ENCODE data around the gene HAO2.

Gene HAO2

GRCh38 chr1:119430486-119430885, 61.9 kb downstream of the HAO2 start:
- Histone ChIP-seq H3K4ac (ENCODE audit: low read length) (no peak overlapping the region), H3K36me3 (replicated peaks in 1 of 2; ENCODE audit: control insufficient read depth in 2 of 2, insufficient read depth in 2 of 2, low read length in 2 of 2) (no peaks in the 10 kb centered on the region), H3K79me1 (ENCODE audit: low read depth, low read length) (no peaks in the 10 kb centered on the region), H2BK15ac (ENCODE audit: low read length) (no peak overlapping the region), H2BK120ac (ENCODE audit: low read depth, low read length) (no peak overlapping the region), H3K4me1 (ENCODE audit: control insufficient read depth in 2 of 2, insufficient read depth in 1 of 2, low read depth in 1 of 2, low read length in 2 of 2) (no peaks in the 10 kb centered on the region), H3K27me3 (ENCODE audit: control insufficient read depth in 3 of 3, insufficient read depth in 3 of 3, low read depth in 1 of 3, low read length in 3 of 3) (peaks cover 0 to 16% (median 0%) of the 10 kb centered on the region in 3 experiments), H3K4me3 (ENCODE audit: low read length in 2 of 2) (no peak overlapping the region), H2AFZ (ENCODE audit: low read length) (no peak overlapping the region), H3K9ac (ENCODE audit: low read depth, low read length, poor library complexity) (no peak overlapping the region), H3K23ac (ENCODE audit: low read depth, low read length, poor library complexity) (no peak overlapping the region), H2BK12ac (ENCODE audit: low read length) (no peak overlapping the region), H4K8ac (ENCODE audit: low read depth, low read length) (no peak overlapping the region), H3K14ac (ENCODE audit: low read length) (no peak overlapping the region), H3K27ac (replicated peaks; ENCODE audit: low read length) (no peak overlapping the region), H3K4me2 (ENCODE audit: insufficient read depth, low read length, poor library complexity, severe bottlenecking) (no peak overlapping the region), H3K18ac (ENCODE audit: low read length) (no peak overlapping the region), H2AK5ac (ENCODE audit: low read depth, low read length) (no peak overlapping the region), H4K91ac (ENCODE audit: low read depth, low read length, poor library complexity) (no peak overlapping the region), H3K9me3 (replicated peaks in 1 of 2; ENCODE audit: control insufficient read depth in 2 of 2, insufficient read depth in 1 of 2, low read depth in 1 of 2, low read length in 2 of 2) (no peaks in the 10 kb centered on the region), H2BK5ac (ENCODE audit: low read length) (no peak overlapping the region)
- no peak for DNase-seq (ENCODE audit: low spot score)
- no CpG with 5 or more reads among the region's 2 CpGs for WGBS, 2 donors (ENCODE audit: extremely low coverage in 2 of 2, insufficient read length in 2 of 2, insufficient replicate concordance in 1 of 2)

GRCh38 chr1:119431836-119432235, 63.3 kb downstream of the HAO2 start:
- Histone ChIP-seq H2BK120ac (ENCODE audit: low read depth, low read length) (no peak overlapping the region), H3K9ac (ENCODE audit: low read depth, low read length, poor library complexity) (no peak overlapping the region), H4K91ac (ENCODE audit: low read depth, low read length, poor library complexity) (no peak overlapping the region), H2AFZ (ENCODE audit: low read length) (no peak overlapping the region), H3K4me3 (ENCODE audit: low read length in 2 of 2) (no peak overlapping the region), H3K4me1 (ENCODE audit: control insufficient read depth in 2 of 2, insufficient read depth in 1 of 2, low read depth in 1 of 2, low read length in 2 of 2) (no peaks in the 10 kb centered on the region), H3K27ac (replicated peaks; ENCODE audit: low read length) (no peak overlapping the region), H2BK15ac (ENCODE audit: low read length) (no peak overlapping the region), H4K8ac (ENCODE audit: low read depth, low read length) (no peak overlapping the region), H3K23ac (ENCODE audit: low read depth, low read length, poor library complexity) (no peak overlapping the region), H2BK12ac (ENCODE audit: low read length) (no peak overlapping the region), H3K4me2 (ENCODE audit: insufficient read depth, low read length, poor library complexity, severe bottlenecking) (no peak overlapping the region), H3K4ac (ENCODE audit: low read length) (no peak overlapping the region), H3K36me3 (replicated peaks in 1 of 2; ENCODE audit: control insufficient read depth in 2 of 2, insufficient read depth in 2 of 2, low read length in 2 of 2) (no peaks in the 10 kb centered on the region), H3K14ac (ENCODE audit: low read length) (no peak overlapping the region), H2AK5ac (ENCODE audit: low read depth, low read length) (no peak overlapping the region), H3K27me3 (ENCODE audit: control insufficient read depth in 3 of 3, insufficient read depth in 3 of 3, low read depth in 1 of 3, low read length in 3 of 3) (peaks cover 0 to 16% (median 0%) of the 10 kb centered on the region in 3 experiments), H3K79me1 (ENCODE audit: low read depth, low read length) (no peaks in the 10 kb centered on the region), H3K18ac (ENCODE audit: low read length) (no peak overlapping the region), H3K9me3 (replicated peaks in 1 of 2; ENCODE audit: control insufficient read depth in 2 of 2, insufficient read depth in 1 of 2, low read depth in 1 of 2, low read length in 2 of 2) (no peaks in the 10 kb centered on the region), H2BK5ac (ENCODE audit: low read length) (no peak overlapping the region)
- DNase-seq (ENCODE audit: low spot score) = no peak
- WGBS, 2 donors (ENCODE audit: extremely low coverage in 2 of 2, insufficient read length in 2 of 2, insufficient replicate concordance in 1 of 2) = no CpG with 5 or more reads among the region's 3 CpGs

GRCh38 chr1:119435052-119435451, 66.5 kb downstream of the HAO2 start:
- H2BK12ac ChIP-seq (ENCODE audit: low read length) = no peak overlapping the region
- no CpG with 5 or more reads among the region's 3 CpGs for WGBS, 2 donors (ENCODE audit: extremely low coverage in 2 of 2, insufficient read length in 2 of 2, insufficient replicate concordance in 1 of 2)
- H3K4me3 ChIP-seq (ENCODE audit: low read length in 2 of 2) = no peak overlapping the region

GRCh38 chr1:119438761-119439160, 70.2 kb downstream of the HAO2 start:
- H3K4ac ChIP-seq (ENCODE audit: low read length) = no peak overlapping the region

More at GRCh38 chr1:119435052-119435451, 66.5 kb downstream of the HAO2 start:
- Histone ChIP-seq H3K4me1 (ENCODE audit: control insufficient read depth in 2 of 2, insufficient read depth in 1 of 2, low read depth in 1 of 2, low read length in 2 of 2) (no peaks in the 10 kb centered on the region), H3K18ac (ENCODE audit: low read length) (no peak overlapping the region), H2AK5ac (ENCODE audit: low read depth, low read length) (no peak overlapping the region), H3K27me3 (ENCODE audit: control insufficient read depth in 3 of 3, insufficient read depth in 3 of 3, low read depth in 1 of 3, low read length in 3 of 3) (peaks cover 0 to 8% (median 0%) of the 10 kb centered on the region in 3 experiments), H2BK5ac (ENCODE audit: low read length) (no peak overlapping the region), H3K4me2 (ENCODE audit: insufficient read depth, low read length, poor library complexity, severe bottlenecking) (no peak overlapping the region), H3K4ac (ENCODE audit: low read length) (no peak overlapping the region), H2AFZ (ENCODE audit: low read length) (no peak overlapping the region), H4K91ac (ENCODE audit: low read depth, low read length, poor library complexity) (no peak overlapping the region), H2BK15ac (ENCODE audit: low read length) (no peak overlapping the region), H3K14ac (ENCODE audit: low read length) (no peak overlapping the region), H3K9ac (ENCODE audit: low read depth, low read length, poor library complexity) (no peak overlapping the region), H3K27ac (replicated peaks; ENCODE audit: low read length) (no peak overlapping the region), H3K79me1 (ENCODE audit: low read depth, low read length) (no peaks in the 10 kb centered on the region), H4K8ac (ENCODE audit: low read depth, low read length) (no peak overlapping the region), H3K9me3 (replicated peaks in 1 of 2; ENCODE audit: control insufficient read depth in 2 of 2, insufficient read depth in 1 of 2, low read depth in 1 of 2, low read length in 2 of 2) (no peaks in the 10 kb centered on the region), H3K23ac (ENCODE audit: low read depth, low read length, poor library complexity) (no peak overlapping the region), H2BK120ac (ENCODE audit: low read depth, low read length) (no peak overlapping the region), H3K36me3 (replicated peaks in 1 of 2; ENCODE audit: control insufficient read depth in 2 of 2, insufficient read depth in 2 of 2, low read length in 2 of 2) (no peaks in the 10 kb centered on the region)
- no peak for DNase-seq (ENCODE audit: low spot score)

More at GRCh38 chr1:119438761-119439160, 70.2 kb downstream of the HAO2 start:
- no peak overlapping the region for H3K9ac ChIP-seq (ENCODE audit: low read depth, low read length, poor library complexity)
- H3K18ac ChIP-seq (ENCODE audit: low read length) = no peak overlapping the region
- H3K4me3 ChIP-seq (ENCODE audit: low read length in 2 of 2) = no peak overlapping the region
- no peak overlapping the region for H3K14ac ChIP-seq (ENCODE audit: low read length)
- H2AFZ ChIP-seq (ENCODE audit: low read length) = no peak overlapping the region
- no peaks in the 10 kb centered on the region for H3K27me3 ChIP-seq (ENCODE audit: control insufficient read depth in 3 of 3, insufficient read depth in 3 of 3, low read depth in 1 of 3, low read length in 3 of 3)
- no peaks in the 10 kb centered on the region for H3K4me1 ChIP-seq (ENCODE audit: control insufficient read depth in 2 of 2, insufficient read depth in 1 of 2, low read depth in 1 of 2, low read length in 2 of 2)
- H4K8ac ChIP-seq (ENCODE audit: low read depth, low read length) = no peak overlapping the region
- no peak overlapping the region for H2BK15ac ChIP-seq (ENCODE audit: low read length)
- H2BK12ac ChIP-seq (ENCODE audit: low read length) = no peak overlapping the region
- no peak overlapping the region for H2BK5ac ChIP-seq (ENCODE audit: low read length)
- H3K27ac ChIP-seq (replicated peaks; ENCODE audit: low read length) = no peak overlapping the region
- no peaks in the 10 kb centered on the region for H3K36me3 ChIP-seq (replicated peaks in 1 of 2; ENCODE audit: control insufficient read depth in 2 of 2, insufficient read depth in 2 of 2, low read length in 2 of 2)
- H3K23ac ChIP-seq (ENCODE audit: low read depth, low read length, poor library complexity) = no peak overlapping the region
- no peak overlapping the region for H2AK5ac ChIP-seq (ENCODE audit: low read depth, low read length)
- H3K79me1 ChIP-seq (ENCODE audit: low read depth, low read length) = no peaks in the 10 kb centered on the region
- no peak for DNase-seq (ENCODE audit: low spot score)
- WGBS, 2 donors (ENCODE audit: extremely low coverage in 2 of 2, insufficient read length in 2 of 2, insufficient replicate concordance in 1 of 2) = no CpG with 5 or more reads among the region's 2 CpGs
- H2BK120ac ChIP-seq (ENCODE audit: low read depth, low read length) = no peak overlapping the region
- no peak overlapping the region for H3K4me2 ChIP-seq (ENCODE audit: insufficient read depth, low read length, poor library complexity, severe bottlenecking)
- no peaks in the 10 kb centered on the region for H3K9me3 ChIP-seq (replicated peaks in 1 of 2; ENCODE audit: control insufficient read depth in 2 of 2, insufficient read depth in 1 of 2, low read depth in 1 of 2, low read length in 2 of 2)
- H4K91ac ChIP-seq (ENCODE audit: low read depth, low read length, poor library complexity) = no peak overlapping the region

All from neuronal stem cell (in vitro differentiated cells).